ENCODE results near the gene CCN5.
A peak's percentile ranks its signal among the peaks of the same experiment; 100 is the strongest.

Gene CCN5

DNA sequence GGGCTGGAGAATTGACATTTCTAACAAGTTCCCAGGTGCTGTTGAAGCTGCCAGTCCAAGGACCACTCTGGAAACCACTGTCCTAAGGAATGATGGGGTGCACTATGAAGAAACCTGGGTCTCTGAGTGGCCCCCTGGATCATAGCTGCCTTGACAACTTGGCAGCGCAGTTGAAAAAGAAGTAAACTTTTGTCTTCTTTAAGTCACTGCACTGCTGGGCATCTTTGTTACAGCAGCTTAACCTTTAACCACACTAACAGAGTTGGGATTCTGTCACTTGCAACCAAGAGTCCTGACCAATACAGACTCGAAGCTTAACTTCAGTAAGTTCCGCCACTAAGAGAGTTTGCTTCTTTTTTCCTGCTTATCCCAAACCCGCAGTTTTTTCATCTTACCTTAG, 21.9 kb downstream of the CCN5 start:
- no peak for DNase-seq (ENCODE audit: low spot score)

DNA sequence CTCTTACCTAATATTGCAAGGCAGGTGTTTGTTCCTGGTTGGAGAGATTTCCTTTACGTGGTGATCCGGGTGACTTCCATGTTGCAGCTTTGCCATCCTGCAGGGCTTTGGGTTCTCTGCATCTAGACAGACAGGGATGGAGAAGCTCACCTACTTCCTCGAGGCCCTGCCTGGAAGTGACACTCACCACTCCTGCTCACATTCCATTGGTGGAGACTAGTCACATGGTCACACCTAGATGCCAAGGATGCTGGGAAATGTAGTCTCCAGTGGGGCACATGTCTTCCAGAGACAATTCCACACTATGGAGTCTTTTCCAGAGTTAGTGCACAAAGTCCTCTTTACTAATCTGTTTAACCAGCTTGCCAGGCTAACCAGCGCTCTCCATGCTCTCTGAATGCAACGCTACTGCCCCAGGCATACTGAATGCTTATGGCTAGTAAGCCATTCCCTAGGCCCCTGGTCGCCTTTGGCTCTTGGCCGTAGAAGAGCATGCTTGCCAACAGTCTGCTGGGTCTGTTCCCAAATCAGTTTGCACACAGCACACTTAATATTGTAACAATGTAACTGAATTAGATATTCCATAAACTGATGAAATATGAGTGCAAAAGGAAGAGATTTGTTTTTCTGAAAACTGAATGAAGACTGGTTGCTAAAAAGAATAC, 23.8 kb downstream of the CCN5 start:
- DNase-seq (ENCODE audit: low spot score), result peak; percentile 46

DNA sequence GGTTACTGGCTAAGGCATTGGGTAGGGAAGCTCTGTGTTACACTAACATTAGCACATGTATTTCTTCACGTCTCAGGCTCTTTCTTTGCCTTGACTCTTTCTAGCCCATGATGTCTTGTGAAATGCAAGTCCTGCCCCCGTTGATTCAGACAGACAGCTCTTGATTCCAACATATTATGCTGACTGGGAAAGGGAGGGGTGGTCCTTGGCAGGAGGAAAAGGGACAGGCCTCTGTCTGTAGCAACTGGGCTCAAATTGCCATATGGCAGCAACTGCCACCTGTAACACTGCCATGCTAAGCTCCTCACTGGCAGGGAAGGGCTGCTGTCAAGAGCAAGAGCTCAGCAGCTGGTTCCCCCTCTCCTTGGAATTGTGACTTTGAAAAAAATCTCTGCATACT, 24.8 kb downstream of the CCN5 start:
- no peak for DNase-seq (ENCODE audit: low spot score)

DNA sequence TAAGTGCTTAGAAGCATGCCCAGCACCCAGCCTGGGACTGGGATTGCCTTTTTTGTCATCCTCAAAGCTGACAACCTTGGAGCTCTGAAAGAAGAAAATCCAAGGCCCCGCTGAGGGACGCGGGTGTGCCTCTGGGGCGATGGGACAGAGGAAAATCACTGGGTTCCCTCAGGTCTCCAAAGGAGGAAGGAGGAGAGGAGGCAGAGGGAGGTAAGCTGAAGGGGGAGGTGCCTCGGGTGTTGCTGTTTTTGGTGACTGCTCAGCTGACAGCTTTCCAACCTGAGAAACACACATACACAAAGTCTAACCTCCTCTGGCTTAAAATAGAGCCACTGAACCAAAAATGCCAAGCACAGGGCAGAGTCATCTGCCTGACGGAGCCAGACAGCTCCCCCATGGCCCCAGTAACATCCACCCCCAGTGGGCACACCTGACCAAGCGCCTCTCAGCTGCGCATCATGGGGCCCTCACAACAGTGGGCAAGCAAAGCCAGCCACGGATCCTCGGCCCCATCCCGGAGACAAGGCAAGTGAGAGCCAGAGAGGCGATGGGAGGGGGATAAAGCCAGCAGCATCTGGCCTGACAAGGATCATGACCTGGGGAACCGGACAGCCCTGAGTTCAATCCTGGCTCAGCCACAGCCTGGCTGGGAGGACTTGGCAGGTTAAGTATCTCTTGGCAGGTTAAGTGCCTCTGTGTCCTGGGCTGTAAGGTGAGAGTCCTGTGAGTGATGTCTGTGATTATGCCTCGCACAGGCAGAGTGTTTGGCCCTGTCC, 27.3 kb downstream of the CCN5 start:
- DNase-seq (ENCODE audit: low spot score), result no peak

DNA sequence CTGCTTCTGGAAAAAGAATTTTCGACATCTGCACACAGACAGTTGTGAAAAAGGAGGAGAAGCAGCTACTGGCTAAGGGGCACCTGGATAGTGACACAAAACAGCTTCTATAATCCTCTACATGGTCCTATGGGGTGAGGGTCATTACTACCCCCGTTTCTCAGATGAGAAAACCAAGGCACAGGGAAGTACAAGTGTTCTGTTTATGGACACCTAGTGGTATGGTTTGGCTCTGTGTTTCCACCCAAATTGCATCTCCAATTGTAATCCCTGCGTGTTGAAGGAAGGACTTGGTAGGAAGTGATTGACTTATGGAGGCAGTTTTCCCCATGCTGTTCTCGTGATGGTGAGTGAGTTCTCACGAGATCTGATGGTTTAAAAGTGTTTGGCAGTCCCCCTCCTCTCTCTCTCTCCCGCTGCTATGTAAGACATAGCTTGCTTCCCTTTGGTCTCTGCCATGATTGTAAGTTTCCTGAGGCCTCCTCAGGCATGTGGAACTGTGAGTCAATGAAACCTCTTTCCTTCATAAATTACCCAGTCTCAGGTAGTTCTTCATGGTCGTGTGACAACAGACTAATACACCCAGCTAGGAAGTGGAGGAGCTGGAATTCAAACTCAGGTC, 28.0 kb downstream of the CCN5 start:
- DNase-seq (ENCODE audit: low spot score), result no peak

DNA sequence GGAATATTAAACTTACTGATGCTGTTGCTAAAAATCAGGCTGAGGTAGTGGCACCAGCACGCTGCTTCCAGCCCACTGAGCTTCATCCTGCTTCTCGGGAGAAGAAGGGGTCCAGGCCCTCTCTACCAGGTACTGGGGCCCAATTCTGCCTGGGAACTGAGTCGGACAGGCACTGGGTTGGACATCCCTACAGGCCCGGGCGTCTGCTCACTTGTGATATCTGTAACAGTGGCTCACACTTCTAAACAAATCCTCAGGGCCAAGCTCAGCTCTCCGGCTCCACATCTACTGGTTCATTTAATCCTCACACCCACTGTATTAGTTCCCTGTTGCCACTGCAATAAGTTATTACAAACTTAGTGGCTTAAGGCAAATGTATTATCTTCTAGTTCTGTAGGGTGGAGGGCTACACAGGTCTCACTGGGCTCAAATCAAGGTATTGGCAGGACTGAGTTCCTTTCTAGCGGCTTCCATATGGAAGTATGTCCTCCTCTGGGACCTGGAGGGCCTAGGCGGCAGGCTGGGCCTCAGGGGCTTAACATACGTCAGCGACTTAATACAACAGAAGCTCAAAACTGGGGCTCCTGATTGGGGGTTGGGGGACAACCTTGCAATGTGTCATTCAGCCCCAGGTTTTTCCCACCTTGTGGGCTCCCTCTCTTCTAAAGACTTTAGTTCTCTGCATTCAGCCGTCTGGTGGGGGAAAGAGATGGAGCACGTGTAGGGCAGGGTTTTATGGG, 28.9 kb downstream of the CCN5 start:
- no peak for DNase-seq (ENCODE audit: low spot score)

DNA sequence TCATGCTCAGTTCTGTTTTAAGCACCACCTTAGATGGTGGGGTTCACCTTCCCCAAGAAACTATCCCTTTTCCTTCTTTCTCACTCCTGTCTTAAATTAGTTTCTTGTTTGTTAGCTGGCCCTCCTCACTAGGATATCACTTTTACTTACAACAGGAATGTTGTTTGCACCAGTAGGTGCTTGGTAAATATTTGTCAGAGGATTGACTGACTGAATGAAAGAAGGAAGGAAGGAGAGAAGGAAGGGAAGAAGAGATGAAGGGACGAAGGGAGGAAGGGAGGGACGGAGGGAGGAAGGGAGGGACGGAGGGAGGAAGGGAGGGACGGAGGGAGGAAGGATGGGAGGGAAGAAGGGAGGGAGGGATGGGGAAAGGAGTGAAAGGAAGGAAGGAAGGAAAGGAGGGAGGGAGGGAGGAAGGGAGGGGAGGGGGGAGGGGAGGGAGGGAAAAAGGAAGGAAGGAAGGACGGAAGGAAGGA, 30.0 kb downstream of the CCN5 start:
- no peak for DNase-seq (ENCODE audit: low spot score)

DNA sequence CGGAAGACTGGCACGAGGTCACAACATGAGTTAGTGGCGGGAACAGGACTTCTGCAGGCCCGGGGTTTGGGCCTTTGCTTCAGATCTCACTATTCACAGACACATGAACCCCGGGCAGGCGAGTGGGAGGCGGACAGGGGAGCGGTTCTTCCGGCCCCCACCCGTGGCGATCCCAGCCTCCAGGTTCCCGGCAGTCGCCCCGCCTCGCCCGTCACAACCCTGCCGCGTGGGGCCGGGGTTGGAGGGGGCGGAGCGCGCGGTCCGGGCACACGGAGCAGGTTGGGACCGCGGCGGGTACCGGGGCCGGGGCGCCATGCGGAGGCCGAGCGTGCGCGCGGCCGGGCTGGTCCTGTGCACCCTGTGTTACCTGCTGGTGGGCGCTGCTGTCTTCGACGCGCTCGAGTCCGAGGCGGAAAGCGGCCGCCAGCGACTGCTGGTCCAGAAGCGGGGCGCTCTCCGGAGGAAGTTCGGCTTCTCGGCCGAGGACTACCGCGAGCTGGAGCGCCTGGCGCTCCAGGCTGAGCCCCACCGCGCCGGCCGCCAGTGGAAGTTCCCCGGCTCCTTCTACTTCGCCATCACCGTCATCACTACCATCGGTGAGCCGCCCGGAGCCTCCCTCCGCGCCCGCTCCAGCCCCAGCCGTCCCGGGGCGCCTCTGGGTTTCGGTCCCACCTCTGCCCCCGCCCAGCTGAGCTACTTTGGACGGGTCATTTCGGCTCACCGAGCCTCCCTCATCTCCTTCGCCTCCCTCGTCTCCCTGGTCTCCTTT, 30.6 kb downstream of the CCN5 start, which contains the start of gene KCNK15:
KCNK15 (plus strand) TSS at position 268 of the 769 bp plus-strand sequence; CDS start at position 314, 46 bp downstream.
- no peak for DNase-seq (ENCODE audit: low spot score)

DNA sequence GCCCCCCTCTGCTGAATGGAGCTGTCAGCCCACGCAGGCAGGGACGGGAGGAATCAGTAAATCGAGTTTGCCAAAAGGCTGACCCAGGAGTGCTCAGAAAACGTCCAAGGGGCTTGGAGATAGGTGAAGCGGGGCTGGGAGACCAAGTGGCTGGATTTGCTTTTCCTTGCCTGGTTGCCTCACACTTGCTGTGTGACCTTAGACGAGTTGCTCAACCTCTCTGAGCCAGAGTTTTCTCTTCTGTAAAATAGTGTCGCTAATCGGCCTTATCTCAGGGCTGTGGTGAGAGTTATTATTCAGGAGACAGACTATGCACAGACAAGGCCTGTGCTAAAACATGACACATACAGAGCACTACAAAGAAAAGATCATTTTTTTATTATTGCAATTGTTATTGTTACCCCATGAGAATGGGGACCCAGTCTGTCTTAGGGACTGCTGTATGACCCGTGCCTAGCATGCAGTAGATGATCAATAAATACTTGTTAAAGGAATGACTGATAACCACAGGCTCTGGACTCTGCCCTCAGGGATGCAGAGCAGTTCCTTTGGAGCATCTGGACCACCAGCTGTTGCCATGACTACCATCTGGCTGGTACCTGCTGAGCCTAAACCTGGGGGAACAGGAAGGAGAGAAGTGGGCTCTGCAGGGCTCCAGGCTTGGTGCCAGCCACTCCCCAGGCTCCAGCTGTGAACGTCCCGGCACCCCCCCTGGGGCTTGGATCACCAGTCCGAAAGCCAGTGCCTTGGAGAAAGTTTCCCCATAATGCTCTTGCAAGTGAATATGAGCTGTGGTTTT, 31.4 kb downstream of the CCN5 start:
- no peak for DNase-seq (ENCODE audit: low spot score)

DNA sequence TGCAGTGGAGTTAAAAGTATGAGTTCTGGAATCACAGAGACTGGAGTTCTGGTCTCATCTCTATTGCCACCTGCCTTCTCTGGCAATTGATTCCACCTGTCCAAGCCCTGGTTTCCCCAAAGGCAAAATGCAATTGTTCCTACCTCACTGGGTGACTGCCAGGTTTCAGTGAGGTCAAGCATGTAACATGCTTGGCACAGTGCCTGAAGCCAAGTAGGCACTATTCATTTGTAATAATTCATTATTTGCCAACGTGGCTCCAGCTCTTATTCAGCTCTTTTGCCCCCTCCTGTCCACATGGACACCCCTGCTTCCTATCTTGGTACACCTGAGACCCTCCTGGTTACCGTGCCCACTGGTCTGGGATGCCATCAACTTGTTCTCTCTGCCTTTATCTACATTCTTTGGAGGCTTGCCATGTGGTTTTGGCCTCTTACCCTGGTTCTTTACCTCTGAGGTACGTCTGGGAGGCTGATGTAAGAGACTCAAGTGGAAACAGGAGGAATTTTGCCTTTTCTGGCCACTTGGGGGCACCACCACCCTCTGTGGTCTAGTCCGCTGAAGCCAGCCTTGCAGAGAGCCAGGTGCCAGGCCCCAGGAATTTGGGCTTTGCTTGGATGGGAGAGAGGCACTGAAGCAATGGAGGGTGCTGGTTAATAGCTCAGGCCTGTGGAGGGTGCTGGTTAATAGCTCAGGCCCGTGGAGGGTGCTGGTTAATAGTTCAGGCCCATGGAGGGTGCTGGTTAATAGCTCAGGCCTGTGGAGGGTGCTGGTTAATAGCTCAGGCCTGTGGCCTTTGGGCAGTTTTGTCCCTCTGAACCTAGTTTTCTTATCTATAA, 32.2 kb downstream of the CCN5 start:
- peak; percentile 42 for DNase-seq (ENCODE audit: low spot score)

DNA sequence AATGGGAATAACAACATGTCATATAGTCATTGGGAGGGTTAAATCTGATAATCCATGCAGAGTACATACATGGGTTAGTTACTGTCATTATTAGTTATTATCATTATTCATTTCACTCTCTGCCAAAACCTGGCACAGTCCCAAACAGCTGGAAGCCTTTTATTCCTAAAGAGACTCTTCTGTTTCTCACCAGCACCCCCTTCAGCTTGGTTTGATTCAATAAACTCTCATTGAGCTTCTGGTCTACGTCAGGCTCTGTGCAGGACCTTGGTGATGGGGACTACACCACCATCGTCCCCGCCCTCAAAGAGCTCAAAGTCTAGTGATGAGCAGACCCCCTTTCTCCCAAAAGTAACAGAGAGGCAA, 32.8 kb downstream of the CCN5 start:
- DNase-seq (ENCODE audit: low spot score), result no peak

DNA sequence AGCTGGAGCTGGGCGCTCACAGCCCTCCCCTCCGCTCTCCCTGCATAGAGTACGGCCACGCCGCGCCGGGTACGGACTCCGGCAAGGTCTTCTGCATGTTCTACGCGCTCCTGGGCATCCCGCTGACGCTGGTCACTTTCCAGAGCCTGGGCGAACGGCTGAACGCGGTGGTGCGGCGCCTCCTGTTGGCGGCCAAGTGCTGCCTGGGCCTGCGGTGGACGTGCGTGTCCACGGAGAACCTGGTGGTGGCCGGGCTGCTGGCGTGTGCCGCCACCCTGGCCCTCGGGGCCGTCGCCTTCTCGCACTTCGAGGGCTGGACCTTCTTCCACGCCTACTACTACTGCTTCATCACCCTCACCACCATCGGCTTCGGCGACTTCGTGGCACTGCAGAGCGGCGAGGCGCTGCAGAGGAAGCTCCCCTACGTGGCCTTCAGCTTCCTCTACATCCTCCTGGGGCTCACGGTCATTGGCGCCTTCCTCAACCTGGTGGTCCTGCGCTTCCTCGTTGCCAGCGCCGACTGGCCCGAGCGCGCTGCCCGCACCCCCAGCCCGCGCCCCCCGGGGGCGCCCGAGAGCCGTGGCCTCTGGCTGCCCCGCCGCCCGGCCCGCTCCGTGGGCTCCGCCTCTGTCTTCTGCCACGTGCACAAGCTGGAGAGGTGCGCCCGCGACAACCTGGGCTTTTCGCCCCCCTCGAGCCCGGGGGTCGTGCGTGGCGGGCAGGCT, 35.1 kb downstream of the CCN5 start:
- no peak for DNase-seq (ENCODE audit: low spot score)

DNA sequence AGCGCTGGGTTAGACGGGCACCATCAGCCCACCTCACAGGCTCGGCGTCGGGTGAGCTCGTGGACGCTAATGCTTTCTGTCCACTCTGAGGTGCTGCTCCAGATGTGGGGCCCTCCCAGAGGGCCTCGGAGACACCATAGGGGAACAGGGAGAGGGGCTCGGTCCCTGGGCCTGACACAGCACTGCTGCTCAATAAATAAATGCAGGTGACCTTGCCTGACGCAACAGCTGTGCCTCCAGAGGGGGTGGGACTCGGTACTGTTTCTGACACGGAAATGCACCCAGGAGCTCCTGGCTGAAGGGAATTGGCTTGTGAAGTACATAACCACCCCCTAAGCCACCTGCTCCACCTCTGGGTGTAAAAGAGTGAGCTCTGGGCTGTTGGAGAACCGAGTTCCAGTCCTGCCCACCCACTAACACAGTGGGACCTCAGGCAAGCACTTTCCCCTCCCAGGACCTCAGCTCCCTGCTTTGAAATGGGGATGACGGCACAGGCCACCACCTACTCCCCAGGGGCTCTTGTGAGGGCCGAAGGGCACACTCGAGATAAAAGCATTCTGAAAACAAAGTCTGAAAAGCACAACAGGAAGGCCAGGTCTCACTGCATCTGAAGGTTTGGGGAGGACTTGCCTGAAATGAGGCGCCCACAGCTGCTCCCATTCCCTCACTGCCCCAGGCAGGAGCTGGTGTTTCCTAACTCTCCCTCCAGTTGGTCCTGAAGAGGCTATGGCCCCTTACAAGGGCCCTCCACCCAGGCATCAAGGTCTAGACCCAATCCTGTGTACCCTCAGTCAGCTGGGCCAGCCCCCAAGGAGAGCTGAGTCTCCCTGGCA, 37.1 kb downstream of the CCN5 start:
- DNase-seq (ENCODE audit: low spot score), result no peak

DNA sequence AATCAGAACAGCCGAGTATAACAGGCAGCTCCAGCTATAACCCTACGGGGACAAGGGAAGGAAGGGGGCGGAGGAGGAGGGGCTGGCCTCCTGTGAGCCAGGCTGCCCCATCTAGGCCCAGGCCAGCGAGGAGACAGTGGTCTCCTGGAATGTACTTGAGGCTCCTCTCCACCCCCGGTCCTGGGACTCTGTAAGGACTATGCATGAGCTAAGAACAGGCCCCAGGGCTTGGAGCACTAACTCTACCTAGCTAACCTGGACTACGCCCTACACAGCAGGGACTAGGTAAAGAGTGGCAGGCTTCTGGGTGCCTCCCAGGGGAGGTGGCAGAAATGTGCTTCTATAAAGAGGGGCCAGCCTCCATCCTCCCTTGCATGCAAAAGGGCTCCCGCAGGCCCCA, 39.4 kb downstream of the CCN5 start:
- DNase-seq (ENCODE audit: low spot score), result no peak

DNA sequence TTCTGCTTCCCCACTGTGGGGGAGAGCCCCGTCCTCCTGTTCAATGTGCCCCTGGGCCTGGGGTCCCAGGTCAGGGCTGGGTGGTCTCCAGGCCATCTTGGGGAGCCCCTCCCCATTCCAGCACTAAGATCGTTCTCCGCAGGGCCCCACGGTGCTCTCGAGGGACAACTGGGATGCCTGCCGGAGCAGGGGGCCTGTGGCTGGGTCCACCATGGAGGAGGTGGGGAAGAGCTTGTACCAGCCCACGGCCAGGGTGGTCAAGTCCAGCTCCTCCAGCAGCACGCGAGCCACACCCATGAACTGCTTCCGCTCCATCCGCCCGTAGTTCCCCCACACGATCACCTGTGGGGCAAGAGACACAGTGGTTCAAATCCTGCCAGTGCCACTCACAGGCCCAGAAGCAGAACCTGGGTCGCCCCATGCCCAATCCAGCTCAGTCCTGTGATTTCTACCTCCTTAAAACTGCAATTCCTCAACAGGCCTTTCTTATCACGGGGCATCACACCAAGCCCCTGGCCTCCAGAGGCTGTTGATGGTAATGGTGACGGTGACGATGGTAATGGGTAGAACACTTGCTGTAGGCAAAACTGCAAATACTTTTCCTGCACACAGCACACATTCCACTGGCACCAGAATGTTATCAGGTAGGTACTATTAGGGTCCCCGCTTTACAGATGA, 41.0 kb downstream of the CCN5 start:
- no peak for DNase-seq (ENCODE audit: low spot score)

DNA sequence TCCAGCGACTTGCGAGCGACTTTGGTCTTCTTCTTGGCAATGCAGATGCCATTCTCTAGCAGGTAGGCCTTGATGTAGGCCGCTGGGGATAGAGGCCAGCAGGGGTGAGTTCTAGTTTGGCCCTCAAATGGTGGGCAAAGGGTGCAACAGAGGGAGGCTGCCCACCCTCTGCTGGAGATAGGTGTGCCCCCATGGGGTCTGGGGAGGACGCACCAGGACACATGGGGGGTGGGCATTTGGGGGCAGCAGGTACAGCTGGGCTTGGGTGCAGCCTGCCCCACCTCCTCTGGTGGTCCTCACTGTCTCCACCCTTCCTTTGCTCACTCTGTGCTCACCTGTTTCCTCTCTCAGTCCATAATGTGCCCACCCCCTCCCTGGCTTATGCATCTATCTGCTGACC, 41.8 kb downstream of the CCN5 start:
- no peak for DNase-seq (ENCODE audit: low spot score)

DNA sequence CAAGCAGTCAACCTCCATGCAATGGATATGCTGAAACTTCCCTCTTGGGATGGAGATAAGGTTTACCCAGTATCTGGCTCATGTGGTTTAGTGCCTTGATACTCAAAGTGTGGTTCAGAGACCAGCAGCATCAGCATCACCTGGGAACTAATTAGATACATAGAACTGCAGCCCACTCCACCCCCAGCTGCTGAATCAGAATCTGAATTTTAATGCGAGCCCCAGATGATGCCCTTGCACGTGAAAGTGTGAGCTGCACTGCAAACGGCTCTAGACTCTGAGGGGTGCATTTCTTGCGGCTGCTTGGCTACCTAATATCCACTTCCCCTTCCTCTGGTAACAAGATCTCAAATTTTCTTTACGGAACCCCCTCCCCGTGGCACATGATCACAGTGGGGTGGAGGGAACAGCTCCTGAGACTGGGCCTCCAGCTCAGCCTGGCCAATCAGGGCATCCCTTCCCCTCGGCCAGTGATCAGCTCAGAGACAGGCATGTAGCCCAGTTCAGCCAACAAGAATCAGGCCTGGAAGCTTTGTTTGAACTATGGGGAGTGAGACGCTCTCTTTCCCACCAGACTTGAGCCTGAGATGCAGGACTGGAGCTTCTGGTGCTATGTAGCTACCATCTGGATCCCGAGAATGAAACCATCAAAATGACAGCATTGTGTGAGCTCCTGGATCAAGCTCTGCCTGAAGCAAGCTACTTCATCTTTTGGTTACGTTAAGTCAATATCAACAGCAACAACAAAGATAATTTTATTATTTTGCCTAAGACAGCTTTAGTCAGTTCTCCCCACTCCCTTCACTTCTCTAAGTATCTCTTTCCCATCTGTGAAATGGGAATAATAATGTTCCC, 43.3 kb downstream of the CCN5 start:
- no peak for DNase-seq (ENCODE audit: low spot score)
